Activated T-cell treated with anti-CD3 and anti-CD28 coated beads, Interleukin-2, amount 50 U/mL, for 1 hour (primary cell): ENCODE results near the gene DTWD2.
"Not testable (repeated sequence)": the region's sequence is repeated elsewhere in the genome, so short reads cannot be mapped to it uniquely, and the experiment has no call there.

Source experiments
- DNase-seq: peaks from one replicate; pipeline ENCODE4 v3.0.0-alpha.2; 2020

The DTWD2 gene

GRCh38 chr5:118946138-118946800, 42.1 kb downstream of the DTWD2 start:
- no peak for DNase-seq

GRCh38 chr5:118937393-118938061, 50.8 kb downstream of the DTWD2 start:
- no peak for DNase-seq

- no peak for DNase-seq
These were observed 54.6 kb downstream of the DTWD2 start for GRCh38 chr5:118933703-118934102.

GRCh38 chr5:118931564-118931963, 56.8 kb downstream of the DTWD2 start:
- DNase-seq, result no peak

GRCh38 chr5:118924006-118924389, 64.3 kb downstream of the DTWD2 start:
- DNase-seq, result no peak

- no peak for DNase-seq
These were observed 64.9 kb downstream of the DTWD2 start for GRCh38 chr5:118923295-118924005.

- no peak for DNase-seq
These were observed 66.5 kb downstream of the DTWD2 start for GRCh38 chr5:118921866-118922265.

- DNase-seq, result no peak
These were observed 69.3 kb downstream of the DTWD2 start for GRCh38 chr5:118919016-118919415.

- no peak for DNase-seq
These were observed 70.1 kb downstream of the DTWD2 start for GRCh38 chr5:118918232-118918631.

- not testable (repeated sequence) for DNase-seq
These were observed 80.8 kb downstream of the DTWD2 start for GRCh38 chr5:118907536-118907935.

- no peak for DNase-seq
These were observed 81.4 kb downstream of the DTWD2 start for GRCh38 chr5:118906947-118907346.

- no peak for DNase-seq
These were observed 83.2 kb downstream of the DTWD2 start for GRCh38 chr5:118905196-118905595.

- DNase-seq, result no peak
These were observed 85.5 kb downstream of the DTWD2 start for GRCh38 chr5:118902656-118903438.

- DNase-seq, result no peak
These were observed 93.6 kb downstream of the DTWD2 start for GRCh38 chr5:118894709-118895108.

GRCh38 chr5:118891252-118891651, 97.1 kb downstream of the DTWD2 start:
- no peak for DNase-seq

GRCh38 chr5:118889165-118889564, 99.2 kb downstream of the DTWD2 start:
- no peak for DNase-seq

GRCh38 chr5:118888556-118888955, 99.8 kb downstream of the DTWD2 start:
- DNase-seq, result no peak

GRCh38 chr5:118883362-118883761, 105.0 kb downstream of the DTWD2 start:
- DNase-seq, result no peak

- DNase-seq, result no peak
These were observed 105.7 kb downstream of the DTWD2 start for GRCh38 chr5:118882666-118883065.

- DNase-seq, result not testable (repeated sequence)
These were observed 111.5 kb downstream of the DTWD2 start for GRCh38 chr5:118876852-118877251.

- DNase-seq, result no peak
These were observed 113.2 kb downstream of the DTWD2 start for GRCh38 chr5:118875131-118875530.

- DNase-seq, result no peak
These were observed 114.9 kb downstream of the DTWD2 start for GRCh38 chr5:118873417-118873816.

- DNase-seq, result no peak
These were observed 125.0 kb downstream of the DTWD2 start for GRCh38 chr5:118863345-118863744.
